ENCODE measurements around the gene SCAP.
"Not testable (repeated sequence)": the region's sequence is repeated elsewhere in the genome, so short reads cannot be mapped to it uniquely, and the experiment has no call there.

SCAP gene

GRCh38 chr3:47475570-47476329, at the start of gene SCAP:
TSS of gene SCAP (minus strand) at chr3:47475941. CDS start at chr3:47442993, 32,948 bp downstream.
- DNase-seq = peak; percentile 57

GRCh38 chr3:47523310-47524073, 47.8 kb upstream of the SCAP start:
- no peak for DNase-seq

DNA sequence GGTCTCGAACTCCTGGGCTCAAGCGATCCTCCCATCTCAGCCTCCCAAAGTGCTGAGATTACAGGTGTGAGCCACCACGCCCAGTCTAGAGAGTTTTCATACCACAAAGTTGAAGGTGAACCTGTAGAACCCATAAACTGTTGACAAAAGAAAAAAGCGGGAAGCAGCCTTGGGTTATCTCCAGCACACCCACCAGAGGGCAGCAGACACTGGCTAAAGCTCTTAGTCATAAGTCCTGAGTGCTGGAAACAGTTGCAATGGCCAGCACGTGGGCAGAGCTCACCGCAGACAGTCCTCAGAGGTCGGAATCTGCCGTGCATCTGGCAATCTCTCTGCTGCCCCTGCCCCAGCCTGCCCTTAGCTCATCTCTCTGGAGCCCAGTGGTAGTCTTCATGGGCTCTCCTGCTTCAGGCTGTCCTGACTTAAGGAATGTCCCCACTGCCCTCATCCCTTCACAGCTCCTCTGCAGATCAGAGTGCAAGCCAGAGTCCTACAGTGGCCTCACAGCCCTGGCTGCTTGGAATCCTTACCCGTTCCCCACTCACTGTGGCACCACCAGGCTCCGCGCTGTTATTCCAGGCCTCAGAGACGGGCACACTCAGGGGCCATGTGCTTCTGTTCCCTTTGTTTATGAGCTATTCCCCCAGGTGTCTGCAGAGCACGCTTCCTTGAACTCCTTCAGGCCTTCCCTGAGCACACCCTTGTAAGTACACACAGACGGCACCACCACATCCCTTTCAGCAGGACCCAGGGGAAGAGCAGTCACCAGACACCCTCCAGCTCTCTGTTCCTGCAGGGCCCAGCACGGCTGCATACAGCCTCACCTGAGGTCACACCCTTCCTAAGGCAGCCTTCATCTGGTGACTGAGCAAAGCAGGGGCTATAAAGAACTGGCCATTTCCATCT, 46.6 kb upstream of the SCAP start:
- DNase-seq = peak; percentile 80

DNA sequence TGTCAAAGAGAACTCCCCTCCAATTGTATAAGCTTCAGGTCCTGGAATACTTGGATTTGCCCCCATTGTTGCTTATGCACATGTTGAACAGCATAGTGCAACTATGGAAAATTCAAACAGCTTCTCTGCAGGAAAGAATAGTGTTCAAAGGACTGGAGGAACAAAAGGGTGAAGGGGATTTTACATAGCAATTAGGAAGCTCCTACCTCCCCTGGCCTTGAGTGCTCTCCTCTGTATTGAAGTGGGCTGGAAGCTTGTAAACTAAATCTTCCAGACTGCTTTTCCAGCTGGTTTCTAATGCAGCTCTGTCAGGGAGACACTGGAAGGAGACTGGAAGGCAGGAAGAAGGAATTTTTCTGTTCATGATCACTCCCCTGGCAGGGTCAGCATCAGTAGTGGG, 45.0 kb upstream of the SCAP start:
- DNase-seq = no peak

- no peak for DNase-seq
Observed at GRCh38 chr3:47517937-47518336, 42.2 kb upstream of the SCAP start.

DNA sequence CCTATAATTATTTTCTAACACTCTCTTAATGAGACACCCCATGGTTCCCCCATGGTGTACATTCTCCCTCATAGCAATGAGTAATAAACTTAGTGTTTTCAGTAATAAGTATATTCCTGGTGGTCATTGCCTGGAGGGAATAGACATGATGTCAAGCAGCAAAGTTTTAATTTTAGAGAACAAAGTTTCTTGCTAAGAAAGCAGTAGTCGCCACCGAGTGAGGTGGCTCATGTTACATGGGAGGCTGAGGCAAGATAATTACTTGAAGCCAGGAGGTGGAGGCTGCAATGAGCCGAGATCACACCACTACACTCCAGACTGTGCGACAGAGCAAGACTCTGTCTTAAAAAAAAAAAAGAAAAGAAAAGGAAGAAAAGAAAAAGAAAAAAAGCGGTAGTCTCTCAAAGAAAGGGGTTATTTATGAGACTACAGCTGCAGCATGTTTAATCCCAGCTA, 40.2 kb upstream of the SCAP start:
- DNase-seq = no peak

DNA sequence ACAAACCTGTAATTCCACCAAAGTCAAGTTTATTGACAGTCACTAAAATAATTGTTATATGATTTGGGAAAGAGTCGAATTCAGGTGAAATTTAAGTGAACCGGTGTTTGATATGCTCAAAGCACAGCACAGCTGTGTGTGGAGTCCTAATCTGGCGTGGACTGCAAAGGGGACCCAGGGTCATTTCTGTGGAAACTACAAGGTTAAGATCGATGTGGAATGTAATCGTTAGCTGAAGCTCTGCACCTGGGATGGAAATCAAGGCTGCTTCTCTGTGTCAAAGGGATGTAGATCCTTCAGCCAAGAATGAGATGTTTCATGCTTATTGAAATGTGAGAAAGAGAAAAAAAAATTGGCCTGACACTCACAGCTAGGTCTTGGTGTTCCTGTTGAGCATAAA, 39.4 kb upstream of the SCAP start:
- no peak for DNase-seq

DNA sequence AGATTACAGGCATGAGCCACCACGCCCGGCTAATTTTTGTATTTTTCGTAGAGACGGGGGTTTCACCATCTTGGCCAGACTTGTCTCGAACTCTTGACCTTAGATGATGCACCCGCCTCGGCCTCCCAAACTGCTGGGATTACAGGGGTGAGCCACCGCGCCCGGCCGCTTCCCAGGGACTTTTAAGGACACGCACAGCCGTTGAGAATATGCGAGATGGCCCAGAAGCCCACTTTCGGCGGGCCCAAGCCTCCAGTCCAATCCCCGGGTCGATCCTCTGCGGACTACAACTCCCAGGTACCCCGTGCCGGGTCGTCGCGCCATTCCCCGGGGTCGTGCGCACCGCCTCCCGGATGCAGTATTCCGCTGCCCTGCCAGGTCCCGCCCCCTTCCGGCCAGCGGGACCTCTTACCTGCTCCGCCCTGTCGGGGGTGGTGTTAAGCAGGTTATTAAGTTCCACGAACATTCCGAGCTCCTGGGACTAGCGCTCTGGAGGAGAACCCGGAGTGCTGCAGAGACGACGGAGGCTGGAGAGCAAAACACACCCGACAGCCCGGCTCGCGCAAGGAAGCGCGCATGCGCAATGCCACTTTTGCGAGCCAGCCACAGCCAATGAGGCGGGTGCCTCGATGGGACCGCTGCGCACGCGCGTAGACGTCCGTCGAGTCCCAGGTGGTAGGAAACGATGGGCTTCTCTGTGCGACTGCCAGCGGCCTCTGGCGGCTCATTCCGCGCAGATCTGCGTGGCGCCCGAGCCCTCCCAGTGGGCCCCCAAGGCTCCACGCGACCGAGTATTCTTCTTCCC, 37.6 kb upstream of the SCAP start, which contains the start of gene ELP6:
Gene ELP6 (minus strand): TSS at position 588 of the 805 bp plus-strand sequence. CDS start 122 bp downstream, at position 466.
- DNase-seq = peak; percentile 91

GRCh38 chr3:47512416-47513124, 36.8 kb upstream of the SCAP start:
- peak; percentile 23 for DNase-seq

DNA sequence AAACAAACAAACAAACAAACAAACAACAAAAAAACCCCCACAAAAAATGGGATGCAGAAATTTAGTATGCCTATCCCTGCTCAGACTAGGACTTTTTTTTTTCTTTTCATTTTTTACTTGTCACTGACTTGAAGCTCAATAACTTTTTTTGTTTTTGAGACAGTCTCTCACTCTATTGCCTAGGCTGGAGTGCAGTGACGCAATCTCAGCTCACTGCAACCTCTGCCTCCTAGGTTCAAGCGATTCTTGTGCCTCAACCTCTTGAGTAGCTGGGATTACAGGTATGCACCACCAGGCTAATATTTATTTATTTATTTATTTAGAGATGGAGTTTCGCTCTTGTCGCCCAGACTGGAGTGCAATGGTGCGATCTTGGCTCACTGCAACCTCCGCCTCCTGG, 29.5 kb upstream of the SCAP start:
- not testable (repeated sequence) for DNase-seq

DNA sequence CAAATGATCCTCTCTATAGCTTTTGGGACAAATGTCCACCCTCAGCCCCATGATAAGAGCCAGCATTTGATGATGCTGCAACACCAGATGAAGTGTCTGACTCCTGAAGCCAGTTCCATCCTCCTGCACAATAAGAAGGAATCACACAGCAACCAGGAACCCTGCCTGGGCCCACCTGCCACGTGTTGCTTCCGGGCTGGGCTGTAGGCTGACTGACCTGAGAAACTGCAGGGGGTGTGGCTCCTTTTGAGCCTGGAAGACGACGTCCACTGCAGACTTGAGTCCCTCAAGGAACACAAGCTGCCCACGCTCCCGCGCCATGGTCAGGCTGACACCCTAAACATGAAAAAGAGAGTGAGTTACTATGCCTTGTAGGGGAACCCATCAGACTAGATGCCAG, 28.4 kb upstream of the SCAP start:
- DNase-seq = no peak

DNA sequence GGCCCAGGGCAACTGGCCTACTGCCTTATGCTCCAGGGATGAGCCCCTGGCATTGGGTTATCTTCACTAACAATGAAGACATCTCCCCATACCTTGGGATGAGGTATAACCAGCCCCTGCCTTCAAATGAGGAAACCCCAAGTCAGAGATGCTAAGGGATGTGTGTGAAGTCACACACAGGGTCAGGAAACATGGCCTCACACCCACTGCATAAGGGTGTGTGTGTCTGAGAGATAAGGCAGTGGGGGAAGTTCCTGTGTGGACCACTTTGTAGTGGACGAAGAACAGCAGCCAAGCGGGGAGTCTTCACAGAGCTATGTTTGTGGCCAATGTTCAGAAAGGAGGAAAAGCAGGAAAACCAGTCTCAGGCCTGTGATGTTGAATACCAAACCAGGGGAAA, 27.3 kb upstream of the SCAP start:
- no peak for DNase-seq

GRCh38 chr3:47496892-47497291, 21.2 kb upstream of the SCAP start:
- no peak for DNase-seq

DNA sequence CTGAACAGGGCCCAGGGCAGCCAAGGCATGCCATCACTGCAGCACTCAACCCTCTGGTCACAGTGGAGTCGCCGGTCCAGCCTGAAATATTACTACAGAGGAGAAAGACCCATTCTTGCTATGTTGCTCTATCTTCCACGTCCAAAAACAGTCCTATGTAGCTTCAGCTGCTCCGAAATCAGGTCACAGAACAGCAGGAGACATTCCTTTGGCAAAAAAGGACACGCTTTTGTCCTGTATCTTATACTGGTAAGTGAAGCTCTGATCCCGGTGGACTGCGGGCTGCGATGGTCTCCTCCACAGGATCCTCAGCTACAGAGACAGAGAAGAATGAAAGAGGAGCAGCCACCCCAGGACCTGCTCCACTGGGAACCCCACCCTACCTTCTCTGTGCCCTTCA, 20.1 kb upstream of the SCAP start:
- no peak for DNase-seq

GRCh38 chr3:47495111-47495510, 19.4 kb upstream of the SCAP start:
- no peak for DNase-seq

- DNase-seq = no peak
Observed at GRCh38 chr3:47491777-47492176, 16.0 kb upstream of the SCAP start.

DNA sequence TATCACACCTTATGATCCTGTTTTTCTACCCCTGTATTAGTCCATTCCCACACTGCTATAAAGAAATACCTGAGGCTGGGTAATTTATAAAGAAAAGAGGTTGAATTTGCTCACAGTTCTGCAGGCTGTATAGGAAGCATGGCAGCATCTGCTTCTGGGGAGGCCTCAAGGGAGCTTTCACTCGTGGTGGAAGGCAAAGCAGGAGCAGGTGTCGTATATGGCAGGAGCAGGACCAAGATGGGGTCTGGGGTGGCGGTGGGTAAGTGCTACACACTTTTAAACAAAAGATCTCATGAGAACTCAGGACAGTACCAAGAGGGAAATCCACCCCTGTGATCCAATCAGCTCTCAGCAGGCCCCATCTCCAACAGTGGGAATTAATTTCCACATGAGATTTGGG, 15.4 kb upstream of the SCAP start:
- no peak for DNase-seq

DNA sequence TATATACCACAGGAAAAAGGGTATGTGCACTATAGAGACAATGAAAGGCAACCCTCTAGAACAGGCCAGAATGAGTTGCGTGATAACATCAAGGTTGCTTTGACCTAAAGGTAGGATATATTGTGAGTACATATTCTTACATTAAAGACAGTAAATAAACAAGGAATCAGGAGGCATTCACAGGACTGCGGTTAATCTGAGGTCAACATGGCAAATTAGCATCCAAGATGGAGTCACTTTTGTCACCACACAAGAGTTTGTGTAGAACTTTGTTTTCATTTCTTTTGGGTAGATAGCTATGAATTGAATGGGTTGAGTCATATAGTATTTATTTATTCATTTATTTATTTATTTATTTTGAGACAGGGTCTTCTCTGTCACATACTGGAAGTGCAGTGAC, 11.5 kb upstream of the SCAP start:
- no peak for DNase-seq

- no peak for DNase-seq
Observed at GRCh38 chr3:47485812-47486211, 10.1 kb upstream of the SCAP start.

GRCh38 chr3:47482366-47482765, 6.6 kb upstream of the SCAP start:
- no peak for DNase-seq

GRCh38 chr3:47481763-47482162, 6.0 kb upstream of the SCAP start:
- DNase-seq = not testable (repeated sequence)

DNA sequence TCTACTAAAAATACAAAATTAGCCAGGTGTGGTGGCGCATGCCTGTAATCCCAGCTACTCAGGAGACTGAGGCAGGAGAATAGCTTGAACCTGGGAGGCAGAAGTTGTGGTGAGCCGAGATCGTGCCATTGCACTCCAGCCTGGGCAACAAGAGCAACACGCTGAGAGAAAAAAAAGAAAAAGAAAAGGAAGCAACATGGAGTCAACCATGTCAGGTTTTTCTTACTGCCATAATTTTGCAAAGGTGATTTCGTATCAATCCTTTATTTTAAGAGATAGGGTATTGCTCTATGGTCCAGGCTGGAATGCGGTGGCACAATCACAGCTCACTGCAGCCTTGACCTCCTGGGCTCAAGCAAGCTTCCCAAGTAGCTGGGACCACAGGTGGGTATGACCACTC, 4.5 kb upstream of the SCAP start:
- DNase-seq = not testable (repeated sequence)

Data from kidney glomerular epithelial cell (primary cell).